ENCODE measurements around the gene SEMA7A. TPM values are rescaled to one million over a fixed set of nuclear protein-coding genes. Genes with fewer than 3 reads are reported as not detected.

SEMA7A gene
- total and polyA plus RNA-seq, 11 donors, result 0.53 to 7.5 (median 1.8) TPM

DNA sequence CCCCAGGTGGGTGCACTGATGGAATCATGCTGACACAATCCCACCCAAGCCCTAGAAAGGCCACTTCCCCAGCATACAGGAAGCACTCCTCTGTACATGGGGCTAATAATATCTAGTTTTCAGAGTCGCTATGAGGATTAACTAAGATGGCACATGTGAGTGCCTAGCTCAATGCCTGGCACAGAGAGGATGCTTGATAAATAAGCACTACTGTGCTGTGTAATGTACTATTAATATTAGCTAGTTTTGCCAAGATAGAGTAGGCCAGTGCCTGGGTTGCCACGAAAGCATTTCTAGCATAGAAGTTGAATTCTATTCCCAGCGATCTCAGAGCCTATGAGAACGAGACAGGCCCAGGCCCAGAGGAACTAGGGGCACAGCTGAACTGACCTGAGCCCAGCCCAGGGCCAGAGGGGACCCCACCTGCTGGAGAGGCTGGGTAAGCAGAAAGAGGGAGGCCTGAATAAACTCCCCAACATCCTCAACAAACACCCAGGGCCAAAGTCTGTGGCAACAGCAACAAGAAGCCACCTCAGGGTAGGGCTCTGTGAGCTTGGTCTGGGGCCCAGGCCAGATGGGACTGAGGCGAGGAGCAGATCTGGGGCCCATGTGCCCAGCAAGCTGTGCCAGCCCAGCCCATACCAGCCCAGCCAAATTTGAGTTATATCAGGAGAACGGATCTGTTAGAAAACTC lies 7.6 kb upstream of the SEMA7A start:
- intact Hi-C loops (cut with DNase I), result no loop called here
- TF ChIP-seq, protein P1, sequence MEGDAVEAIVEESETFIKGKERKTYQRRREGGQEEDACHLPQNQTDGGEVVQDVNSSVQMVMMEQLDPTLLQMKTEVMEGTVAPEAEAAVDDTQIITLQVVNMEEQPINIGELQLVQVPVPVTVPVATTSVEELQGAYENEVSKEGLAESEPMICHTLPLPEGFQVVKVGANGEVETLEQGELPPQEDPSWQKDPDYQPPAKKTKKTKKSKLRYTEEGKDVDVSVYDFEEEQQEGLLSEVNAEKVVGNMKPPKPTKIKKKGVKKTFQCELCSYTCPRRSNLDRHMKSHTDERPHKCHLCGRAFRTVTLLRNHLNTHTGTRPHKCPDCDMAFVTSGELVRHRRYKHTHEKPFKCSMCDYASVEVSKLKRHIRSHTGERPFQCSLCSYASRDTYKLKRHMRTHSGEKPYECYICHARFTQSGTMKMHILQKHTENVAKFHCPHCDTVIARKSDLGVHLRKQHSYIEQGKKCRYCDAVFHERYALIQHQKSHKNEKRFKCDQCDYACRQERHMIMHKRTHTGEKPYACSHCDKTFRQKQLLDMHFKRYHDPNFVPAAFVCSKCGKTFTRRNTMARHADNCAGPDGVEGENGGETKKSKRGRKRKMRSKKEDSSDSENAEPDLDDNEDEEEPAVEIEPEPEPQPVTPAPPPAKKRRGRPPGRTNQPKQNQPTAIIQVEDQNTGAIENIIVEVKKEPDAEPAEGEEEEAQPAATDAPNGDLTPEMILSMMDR (IDR thresholded peaks at IDR 0.05), result no peak
- TF ChIP-seq POLR2A (IDR thresholded peaks at IDR 0.05), result no peak
- Histone ChIP-seq H3K4me3 (no peak overlapping the region), H3K27me3 (no peaks in the 10 kb centered on the region), H3K9me3 (no peaks in the 10 kb centered on the region), H3K36me3 (peaks cover 0 to 20% (median 16%) of the 10 kb centered on the region in 9 donors), H3K27ac (peak overlapping the region in 7 of 12 donors; percentile 6 to 61 (median 24)), H3K4me1 (peaks cover 0 to 22% (median 5%) of the 10 kb centered on the region in 12 donors)
- WGBS, 4 donors, result 72 to 82% (median 77%) methylated on average over 6 of the region's 6 CpGs
- ATAC-seq (peak in 3 of 4 donors; percentile 21 to 66 (median 22)), DNase-seq (no peak)

DNA sequence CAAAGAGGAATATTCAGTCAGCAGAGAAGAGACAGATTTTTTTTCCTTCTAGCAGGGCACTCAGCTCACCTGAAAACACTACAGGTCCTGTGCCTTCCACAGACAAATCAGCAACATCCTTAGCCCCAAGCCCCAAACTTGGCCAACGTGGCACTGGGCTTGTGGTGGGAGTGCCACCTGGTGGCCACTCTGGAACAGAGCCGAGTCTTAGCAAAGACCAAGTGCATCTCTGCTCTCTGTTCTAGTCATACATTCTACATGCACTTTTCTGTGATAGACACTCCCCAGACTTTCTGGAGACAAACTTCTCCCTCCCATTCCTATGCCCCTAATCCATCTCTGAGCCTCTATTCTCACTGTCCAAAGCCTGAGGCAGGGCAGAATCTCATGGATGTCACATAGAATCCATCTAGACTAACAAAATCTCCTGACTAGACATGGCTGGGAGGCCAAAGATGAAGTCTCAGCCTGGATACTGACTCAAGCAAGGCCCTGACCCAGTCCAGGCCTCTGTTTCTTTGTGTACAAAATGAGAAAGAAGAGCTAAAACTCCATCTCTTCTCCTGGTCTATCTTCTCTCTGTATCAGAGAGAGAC lies 5.1 kb upstream of the SEMA7A start:
- Histone ChIP-seq H3K27ac (no peak overlapping the region), H3K36me3 (no peaks in the 10 kb centered on the region), H3K27me3 (no peaks in the 10 kb centered on the region), H3K4me1 (peaks cover 0 to 20% (median 8%) of the 10 kb centered on the region in 12 donors), H3K4me3 (no peak overlapping the region), H3K9me3 (no peaks in the 10 kb centered on the region)
- TF ChIP-seq POLR2A (IDR thresholded peaks at IDR 0.05), result no peak
- TF ChIP-seq, protein P1 (IDR thresholded peaks at IDR 0.05), result peak; percentile 87 to 98 (median 90)
- DNase-seq (peak; percentile 62 to 83 (median 68)), ATAC-seq (peak; percentile 39 to 69 (median 66))
- 0% methylated on average over 2 of the region's 2 CpGs for WGBS, 4 donors
- intact Hi-C loops (cut with DNase I), result loop anchor here (1.0 to 5.0 kb wide), 4 partner anchors 56 to 328 kb away; no protein-coding TSS in a partner anchor

DNA sequence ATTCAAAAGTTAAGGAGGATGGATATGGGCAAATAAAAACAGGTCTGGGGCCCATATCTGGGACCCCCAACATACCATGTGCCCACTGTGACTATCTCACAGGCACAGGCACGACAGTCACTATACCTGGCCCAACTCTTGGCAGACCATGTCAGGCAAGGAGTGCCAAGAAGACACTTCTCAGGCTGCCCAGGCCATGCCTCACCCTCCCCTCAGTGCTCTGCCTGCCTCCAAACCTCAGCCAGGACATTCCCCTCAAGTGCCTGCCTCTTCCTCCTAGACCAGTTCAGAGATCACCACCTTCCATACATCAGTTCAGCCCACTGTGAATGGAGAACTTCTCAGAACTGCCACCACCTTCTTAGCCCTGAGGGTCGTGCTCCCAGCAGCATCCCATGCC lies 4.4 kb upstream of the SEMA7A start:
- DNase-seq (peak in 1 of 5 donors; percentile 29), ATAC-seq (no peak)
- 42 to 50% (median 47%) methylated on average over 2 of the region's 2 CpGs for WGBS, 4 donors

More for the DNA sequence above, 4.4 kb upstream of the SEMA7A start:
- intact Hi-C loops (cut with DNase I), result loop anchor here (1.0 to 5.0 kb wide), 4 partner anchors 55 to 329 kb away; no protein-coding TSS in a partner anchor
- peaks cover 0 to under 1% (median 0%) of the 10 kb centered on the region in 9 donors for H3K27me3 ChIP-seq
- H3K4me3 ChIP-seq, result no peak overlapping the region
- H3K9me3 ChIP-seq, result no peaks in the 10 kb centered on the region
- H3K4me1 ChIP-seq, result peaks cover 0 to 24% (median 8%) of the 10 kb centered on the region in 12 donors
- TF ChIP-seq POLR2A (IDR thresholded peaks at IDR 0.05), result no peak
- TF ChIP-seq, protein P1 (IDR thresholded peaks at IDR 0.05), result no peak
- H3K36me3 ChIP-seq, result no peaks in the 10 kb centered on the region
- H3K27ac ChIP-seq, result no peak overlapping the region
